Measurements from ENCODE around the gene HCK.

The HCK gene

GRCh38 chr20:32063695-32064094, 11.7 kb downstream of the HCK start:
- DNase-seq: no peak

- DNase-seq: no peak
Measured at GRCh38 chr20:32064667-32065066, 12.6 kb downstream of the HCK start.

GRCh38 chr20:32067234-32067821, 15.3 kb downstream of the HCK start:
- DNase-seq: no peak

GRCh38 chr20:32068174-32068573, 16.1 kb downstream of the HCK start:
- no peak for DNase-seq

GRCh38 chr20:32069711-32070110, 17.7 kb downstream of the HCK start:
- DNase-seq: no peak

- no peak for DNase-seq
Measured at GRCh38 chr20:32070282-32070681, 18.2 kb downstream of the HCK start.

GRCh38 chr20:32070690-32071213, 18.7 kb downstream of the HCK start:
- no peak for DNase-seq

- no peak for DNase-seq
Measured at GRCh38 chr20:32071395-32072167, 19.5 kb downstream of the HCK start.

- no peak for DNase-seq
Measured at GRCh38 chr20:32072168-32072750, 20.2 kb downstream of the HCK start.

GRCh38 chr20:32075534-32075933, 23.5 kb downstream of the HCK start:
- DNase-seq: no peak

GRCh38 chr20:32077190-32077589, 25.1 kb downstream of the HCK start:
- no peak for DNase-seq

GRCh38 chr20:32078322-32078721, 26.3 kb downstream of the HCK start:
- DNase-seq: no peak

GRCh38 chr20:32078791-32079190, 26.7 kb downstream of the HCK start:
- no peak for DNase-seq

GRCh38 chr20:32079655-32080109, 27.6 kb downstream of the HCK start:
- no peak for DNase-seq

GRCh38 chr20:32080783-32081182, 28.7 kb downstream of the HCK start:
- no peak for DNase-seq

- DNase-seq: no peak
Measured at GRCh38 chr20:32083469-32083868, 31.4 kb downstream of the HCK start.

- no peak for DNase-seq
Measured at GRCh38 chr20:32087070-32087469, 35.0 kb downstream of the HCK start.

GRCh38 chr20:32088759-32089158, 36.7 kb downstream of the HCK start:
- no peak for DNase-seq

- no peak for DNase-seq
Measured at GRCh38 chr20:32089637-32090362, 37.8 kb downstream of the HCK start.

GRCh38 chr20:32091888-32092346, 39.9 kb downstream of the HCK start:
- DNase-seq: peak; percentile 87

GRCh38 chr20:32098786-32099185, 46.7 kb downstream of the HCK start:
- DNase-seq: no peak

- no peak for DNase-seq
Measured at GRCh38 chr20:32108814-32109391, 56.9 kb downstream of the HCK start.
